Vagina (tissue), 2 donors: ENCODE measurements around the gene ZNF644.

Experiments
- POLR2A ChIP-seq, 2 donors: fragments of 450-650 bp; IDR thresholded peaks; one replicate each; pipeline ENCODE4 v1.6.1; 2017; ENCODE audit warnings: antibody characterized with exemption in 2 of 2, mild to moderate bottlenecking in 2 of 2, moderate library complexity in 2 of 2
- TF ChIP-seq, protein P1 (sequence below), 3 experiments: fragments of 450-650 bp in 2 of 3; fragments of 200-600 bp in 1 of 3; sonication (generic) in 1 of 3; IDR thresholded peaks; one replicate each; pipeline ENCODE4 v1.5.1; 2017 to 2019; ENCODE audit warnings: antibody characterized with exemption in 3 of 3, mild to moderate bottlenecking in 2 of 3, moderate library complexity in 2 of 3

GRCh38 chr1:90899263-90899662, 122.6 kb downstream of the ZNF644 start:
- TF ChIP-seq POLR2A (IDR thresholded peaks at IDR 0.05): no peak
- TF ChIP-seq, protein P1, sequence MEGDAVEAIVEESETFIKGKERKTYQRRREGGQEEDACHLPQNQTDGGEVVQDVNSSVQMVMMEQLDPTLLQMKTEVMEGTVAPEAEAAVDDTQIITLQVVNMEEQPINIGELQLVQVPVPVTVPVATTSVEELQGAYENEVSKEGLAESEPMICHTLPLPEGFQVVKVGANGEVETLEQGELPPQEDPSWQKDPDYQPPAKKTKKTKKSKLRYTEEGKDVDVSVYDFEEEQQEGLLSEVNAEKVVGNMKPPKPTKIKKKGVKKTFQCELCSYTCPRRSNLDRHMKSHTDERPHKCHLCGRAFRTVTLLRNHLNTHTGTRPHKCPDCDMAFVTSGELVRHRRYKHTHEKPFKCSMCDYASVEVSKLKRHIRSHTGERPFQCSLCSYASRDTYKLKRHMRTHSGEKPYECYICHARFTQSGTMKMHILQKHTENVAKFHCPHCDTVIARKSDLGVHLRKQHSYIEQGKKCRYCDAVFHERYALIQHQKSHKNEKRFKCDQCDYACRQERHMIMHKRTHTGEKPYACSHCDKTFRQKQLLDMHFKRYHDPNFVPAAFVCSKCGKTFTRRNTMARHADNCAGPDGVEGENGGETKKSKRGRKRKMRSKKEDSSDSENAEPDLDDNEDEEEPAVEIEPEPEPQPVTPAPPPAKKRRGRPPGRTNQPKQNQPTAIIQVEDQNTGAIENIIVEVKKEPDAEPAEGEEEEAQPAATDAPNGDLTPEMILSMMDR (IDR thresholded peaks at IDR 0.05): no peak
